HG02973 (cell line): ENCODE measurements around the gene RAD51B.
A peak's percentile ranks its signal among the peaks of the same experiment; 100 is the strongest.

ENCODE experiments used
- ATAC-seq: cut with Tn5 transposase; IDR thresholded peaks from one replicate; pipeline ENCODE4 v1.9.1; 2021; ENCODE audit warnings: moderate library complexity; ENCODE audit not compliant: unreplicated experiment

The RAD51B gene

DNA sequence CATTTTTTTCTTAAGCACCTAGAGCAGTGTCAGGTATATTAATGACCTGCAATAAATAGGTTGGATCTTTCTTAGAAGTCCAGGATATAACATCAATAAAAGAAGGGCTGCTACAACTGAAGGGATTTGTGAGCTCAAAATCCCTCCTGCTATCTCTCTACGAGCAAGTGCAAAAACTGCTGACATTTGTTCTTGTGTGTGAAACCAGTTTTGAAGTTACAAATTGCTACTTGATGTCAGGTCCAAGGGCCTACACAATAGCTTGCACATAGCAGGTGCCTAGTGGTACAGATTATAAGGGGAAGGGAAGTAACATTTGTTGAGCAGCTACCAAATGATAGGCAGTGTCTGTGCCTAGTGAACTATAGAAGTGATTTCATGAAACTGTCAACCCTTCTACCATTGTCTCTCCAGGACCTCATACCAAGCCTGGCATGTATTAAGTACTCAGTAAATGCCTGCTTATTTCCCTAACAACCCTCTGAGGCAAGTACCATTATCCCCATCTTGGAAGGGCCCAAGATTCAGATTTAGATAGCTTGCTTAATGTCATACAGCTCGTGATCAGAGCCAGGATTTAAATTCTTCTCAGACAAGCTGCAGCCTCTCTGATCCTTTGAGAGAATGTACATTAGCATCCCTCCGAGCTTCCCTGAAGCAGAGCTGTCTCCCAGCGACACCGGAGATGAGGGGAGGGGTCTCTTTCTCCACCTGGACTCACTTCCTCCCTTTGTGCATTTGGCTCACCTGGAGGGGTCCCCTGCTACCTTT, 673.0 kb downstream of the RAD51B start:
- ATAC-seq = no peak

GRCh38 chr14:68493152-68493911, 673.8 kb downstream of the RAD51B start:
- no peak for ATAC-seq

DNA sequence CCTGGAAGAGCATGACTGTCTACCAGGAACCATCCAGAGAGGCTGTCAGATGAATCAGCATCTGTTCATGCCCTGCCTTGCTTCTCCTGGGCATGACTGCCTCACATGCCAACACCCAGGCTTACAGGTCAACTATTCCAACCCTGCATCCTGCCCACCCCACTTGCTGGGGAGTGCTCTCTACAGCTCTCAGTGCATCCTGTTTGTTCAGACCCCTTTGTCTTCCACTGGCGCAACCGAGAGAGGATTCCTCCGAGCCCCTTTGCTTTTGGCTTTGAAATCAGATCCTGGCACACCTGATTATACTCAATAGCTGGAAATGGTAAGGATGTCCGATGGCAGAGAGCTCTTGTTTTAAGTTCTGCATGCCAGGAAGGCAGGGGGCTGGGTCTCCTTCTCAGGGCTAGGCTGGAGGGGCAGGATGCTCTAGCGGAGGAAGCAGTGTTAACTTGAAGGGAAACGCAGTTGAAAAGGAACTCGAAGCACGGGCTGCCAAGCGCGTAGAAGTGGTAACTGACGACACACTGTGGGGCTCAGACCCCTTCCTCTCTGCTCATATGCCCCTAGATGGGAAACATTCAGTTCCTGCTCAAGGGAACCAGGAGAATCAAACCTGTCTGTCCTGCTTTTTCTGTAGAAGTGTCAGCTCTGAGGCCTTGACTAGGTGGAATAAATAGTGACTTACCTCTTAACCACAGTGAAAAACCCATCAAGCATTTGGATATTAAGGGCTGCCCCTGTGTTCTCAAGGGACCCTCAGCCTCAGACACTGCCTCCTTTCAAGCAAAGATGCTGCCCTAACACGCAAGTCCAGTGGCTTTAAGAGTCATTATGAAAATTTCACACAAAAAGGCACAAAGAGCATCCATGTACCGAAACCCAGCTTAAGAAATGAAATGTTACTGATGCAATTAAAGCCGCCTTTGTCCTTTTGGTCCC, 675.8 kb downstream of the RAD51B start:
- no peak for ATAC-seq

DNA sequence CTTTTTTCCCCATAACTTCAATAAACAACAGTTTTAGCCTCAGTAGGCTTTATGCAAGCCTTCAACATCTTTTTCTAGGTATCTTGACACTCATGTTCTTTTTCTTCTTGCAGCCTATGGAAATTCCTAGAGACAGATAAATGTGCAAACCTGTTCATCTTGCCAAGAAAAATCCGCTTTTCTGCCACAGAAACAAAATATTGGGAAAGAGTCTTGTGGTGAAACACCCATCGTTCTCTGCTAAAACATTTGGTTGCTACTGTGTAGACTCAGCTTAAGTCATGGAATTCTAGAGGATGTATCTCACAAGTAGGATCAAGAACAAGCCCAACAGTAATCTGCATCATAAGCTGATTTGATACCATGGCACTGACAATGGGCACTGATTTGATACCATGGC, 677.4 kb downstream of the RAD51B start:
- ATAC-seq = no peak

DNA sequence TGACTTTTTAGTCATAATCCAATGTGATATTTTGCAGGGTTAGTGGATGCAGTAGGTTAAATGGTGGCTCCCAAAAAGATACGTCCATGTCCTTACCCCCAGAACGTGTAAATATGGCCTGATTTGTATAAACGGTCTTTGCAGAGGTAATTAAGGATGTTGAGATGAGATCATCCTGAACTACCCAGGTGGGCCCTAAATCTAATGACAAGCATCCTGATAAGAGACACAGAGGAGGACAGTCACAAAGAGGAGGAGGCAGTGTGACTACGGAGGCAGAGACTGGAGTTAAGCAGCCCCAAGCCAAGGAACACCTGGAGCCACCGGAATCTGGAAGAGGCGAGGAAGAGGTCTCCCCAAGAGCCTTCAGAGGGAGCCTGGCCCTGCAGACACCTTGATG, 679.9 kb downstream of the RAD51B start:
- no peak for ATAC-seq

- ATAC-seq = no peak
Observed at GRCh38 chr14:68501171-68501570, 681.6 kb downstream of the RAD51B start.

- ATAC-seq = no peak
Observed at GRCh38 chr14:68501614-68502052, 682.1 kb downstream of the RAD51B start.

GRCh38 chr14:68502230-68502629, 682.7 kb downstream of the RAD51B start:
- ATAC-seq = no peak

GRCh38 chr14:68503186-68503825, 683.7 kb downstream of the RAD51B start:
- ATAC-seq = no peak

- no peak for ATAC-seq
Observed at GRCh38 chr14:68504861-68505260, 685.3 kb downstream of the RAD51B start.

GRCh38 chr14:68506021-68506644, 686.6 kb downstream of the RAD51B start:
- ATAC-seq = no peak

DNA sequence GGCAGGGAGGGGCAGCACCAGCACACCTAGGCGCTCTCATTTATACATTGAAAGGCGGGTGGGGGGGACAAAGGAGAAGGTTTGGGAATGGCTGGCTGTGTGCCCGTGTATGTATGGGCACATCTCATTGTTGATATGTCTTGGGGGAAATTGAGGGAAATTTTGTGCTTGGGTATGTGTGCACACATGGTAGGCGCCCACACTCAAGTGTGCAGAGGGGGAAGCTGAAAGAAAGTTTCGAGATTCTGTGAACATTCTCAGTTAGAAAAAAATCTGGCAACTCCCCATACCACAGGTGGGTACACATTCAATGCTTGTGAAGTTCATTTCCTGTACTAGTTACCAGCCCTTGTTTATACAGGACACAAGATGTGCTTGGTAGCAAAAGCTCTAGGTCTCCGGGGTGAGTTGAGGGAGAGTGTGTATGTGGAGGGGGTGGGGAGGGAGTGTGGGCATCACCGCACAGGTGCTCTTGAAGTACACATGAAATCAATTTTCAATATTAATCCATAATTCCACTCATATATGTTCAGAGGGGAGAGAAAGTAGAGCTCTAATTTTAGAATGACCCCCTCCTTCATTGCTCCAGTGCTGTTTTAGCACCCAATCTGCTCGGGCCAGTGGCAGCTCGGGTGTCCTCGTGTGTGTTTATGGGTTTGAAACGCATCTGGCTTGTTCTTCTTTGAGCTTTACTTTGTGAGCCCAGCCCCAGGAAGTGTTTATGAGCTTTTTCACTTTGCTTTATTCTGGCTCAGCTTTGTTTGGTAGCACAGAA, 687.3 kb downstream of the RAD51B start:
- peak; percentile 65 for ATAC-seq

DNA sequence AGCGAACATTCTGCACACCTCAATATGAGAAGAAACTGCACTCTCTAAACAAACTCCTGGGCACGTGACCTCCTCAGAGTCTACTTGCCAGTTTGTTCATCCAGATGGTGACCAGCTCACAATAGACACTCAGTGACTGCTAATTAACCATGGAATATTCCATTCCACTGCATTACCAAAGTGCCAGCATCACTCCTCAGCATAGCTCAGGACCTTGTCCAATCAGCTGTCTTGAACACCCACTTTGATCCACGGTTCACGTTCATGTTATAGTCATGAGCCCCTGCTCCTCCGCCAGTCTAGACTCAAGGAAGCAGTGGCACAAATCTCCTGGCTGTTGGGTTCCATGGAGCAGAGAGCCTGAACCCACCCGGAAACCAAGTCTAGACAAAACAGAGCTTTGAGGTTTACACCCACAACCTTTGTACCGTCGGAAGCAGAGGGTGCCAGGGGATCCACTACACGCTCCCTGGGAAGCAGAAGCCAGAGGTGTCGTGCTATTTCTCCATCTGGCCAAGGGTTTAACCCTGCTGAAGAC, 688.0 kb downstream of the RAD51B start:
- ATAC-seq = no peak

DNA sequence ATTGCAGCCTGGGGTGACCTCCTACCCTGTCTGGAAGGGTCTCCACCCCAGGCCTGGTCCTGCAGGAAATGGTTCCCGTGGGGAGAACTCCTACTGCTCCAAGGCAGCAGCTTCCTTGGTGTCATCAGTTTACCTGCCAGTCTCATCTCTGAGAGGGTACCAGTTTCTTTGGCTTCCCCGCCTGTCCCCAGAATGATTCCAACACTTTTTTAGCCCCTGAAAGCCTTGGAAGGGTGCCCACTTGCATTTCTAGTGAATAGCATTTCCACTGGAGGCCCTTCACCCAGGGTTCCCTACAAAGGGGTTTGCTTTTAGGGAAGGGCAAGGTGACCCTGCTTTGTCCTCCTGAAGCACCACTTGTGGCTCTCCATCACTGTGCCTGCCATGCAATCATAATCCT, 689.0 kb downstream of the RAD51B start:
- ATAC-seq = no peak

- ATAC-seq = no peak
Observed at GRCh38 chr14:68509188-68509983, 689.8 kb downstream of the RAD51B start.

DNA sequence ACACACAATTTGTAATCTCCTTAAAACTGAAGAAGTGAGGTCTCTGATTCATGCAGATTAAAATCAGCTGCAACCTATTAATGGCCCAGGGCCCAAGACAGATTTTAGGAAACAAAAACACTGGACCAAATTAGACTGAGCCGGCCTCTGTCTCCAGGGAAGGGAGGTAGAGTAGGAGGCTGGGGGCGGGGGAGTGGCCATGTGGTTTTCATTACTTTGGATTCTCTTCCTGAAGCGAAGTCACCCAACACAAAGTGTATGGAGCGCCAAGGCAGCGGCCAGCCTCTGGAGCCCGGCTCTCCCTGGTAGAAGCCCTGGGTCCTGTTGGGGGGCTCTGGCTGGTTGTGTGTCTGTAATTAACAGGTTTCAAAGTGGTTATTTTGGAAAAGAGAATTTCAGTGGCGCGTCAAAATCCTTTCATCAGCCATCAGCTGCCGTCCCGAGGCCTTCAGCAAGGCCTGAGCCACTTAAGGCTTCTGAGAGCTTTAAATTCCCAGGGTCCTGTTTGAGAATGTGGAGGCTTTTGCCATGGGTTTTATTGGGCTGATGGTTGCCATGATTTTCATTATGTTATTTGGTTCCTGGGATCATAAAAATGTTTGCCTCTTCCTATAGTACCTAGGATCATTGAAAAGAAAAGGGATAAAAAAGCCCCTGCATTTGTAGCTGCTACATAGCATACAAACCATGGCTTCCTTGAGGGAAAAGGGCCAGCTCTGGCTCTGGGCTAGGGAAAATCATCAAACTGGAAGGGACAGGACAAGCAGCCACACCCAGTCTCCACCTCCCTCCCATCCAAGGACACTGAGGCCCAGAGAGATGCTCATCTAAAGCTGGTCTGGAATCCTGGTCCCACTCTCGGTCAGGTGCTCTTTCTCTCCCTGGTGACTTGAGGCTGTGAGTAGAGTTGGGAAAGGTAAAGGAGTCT, 690.9 kb downstream of the RAD51B start:
- no peak for ATAC-seq
